MG63 (cell line): ENCODE measurements around the gene TAS1R2. TPM values are rescaled to one million over a fixed set of nuclear protein-coding genes. Genes with fewer than 3 reads are reported as not detected.
"Not testable (repeated sequence)": the region's sequence is repeated elsewhere in the genome, so short reads cannot be mapped to it uniquely, and the experiment has no call there.

Experiments used
- DNase-seq: peaks from one replicate; pipeline ENCODE4 v3.0.0-alpha.2; 2020
- H3K27me3 ChIP-seq: fragments of 250-450 bp; sonication (Bioruptor Pico); 2 replicates; pipeline ENCODE4 v1.5.1; 2020; ENCODE audit warnings: mild to moderate bottlenecking, moderate library complexity
- H3K36me3 ChIP-seq: fragments of 250-450 bp; sonication (Bioruptor Pico); 2 replicates; pipeline ENCODE4 v1.5.1; 2020; ENCODE audit warnings: mild to moderate bottlenecking, moderate library complexity
- H3K4me3 ChIP-seq: fragments of 250-450 bp; sonication (Bioruptor Pico); 2 replicates; pipeline ENCODE4 v1.5.1; 2020; ENCODE audit warnings: mild to moderate bottlenecking, moderate library complexity
- H3K9me3 ChIP-seq: fragments of 250-450 bp; sonication (Bioruptor Pico); 2 replicates; pipeline ENCODE4 v1.5.1; 2020; ENCODE audit warnings: mild to moderate bottlenecking, moderate library complexity
- total RNA-seq: library from RNA; depleted of rRNA; stranded (reverse); fragments of >200 nt; shearing (Covaris generic); gene quantifications from 2 replicates; pipeline ENCODE4 v1.2.3, GENCODE V29; 2014; ENCODE audit warnings: low replicate concordance

The TAS1R2 gene
- total RNA-seq, 1 experiment from 2014 or later, result not detected

GRCh38 chr1:18856435-18856834 lies 3.0 kb downstream of the TAS1R2 start:
- Histone ChIP-seq H3K9me3 (no peaks in the 10 kb centered on the region), H3K36me3 (no peaks in the 10 kb centered on the region)
- no peak for DNase-seq

GRCh38 chr1:18855573-18855972 lies 3.9 kb downstream of the TAS1R2 start:
- H3K27me3 ChIP-seq, result peaks cover 8% of the 10 kb centered on the region
- H3K9me3 ChIP-seq, result no peaks in the 10 kb centered on the region
- no peak for DNase-seq
- no peaks in the 10 kb centered on the region for H3K36me3 ChIP-seq
- no peak overlapping the region for H3K4me3 ChIP-seq

More at GRCh38 chr1:18856435-18856834, 3.0 kb downstream of the TAS1R2 start:
- Histone ChIP-seq H3K27me3 (peaks cover 6% of the 10 kb centered on the region), H3K4me3 (no peak overlapping the region)

- no peak for DNase-seq
- no peaks in the 10 kb centered on the region for H3K9me3 ChIP-seq
- peaks cover 8% of the 10 kb centered on the region for H3K27me3 ChIP-seq
- H3K4me3 ChIP-seq, result no peak overlapping the region
- no peaks in the 10 kb centered on the region for H3K36me3 ChIP-seq
Observed at GRCh38 chr1:18854331-18855025, 5.0 kb downstream of the TAS1R2 start.

- DNase-seq, result no peak
- H3K27me3 ChIP-seq, result peaks cover 8% of the 10 kb centered on the region
- H3K9me3 ChIP-seq, result no peaks in the 10 kb centered on the region
- H3K36me3 ChIP-seq, result no peaks in the 10 kb centered on the region
- no peak overlapping the region for H3K4me3 ChIP-seq
Observed at GRCh38 chr1:18852501-18852900, 7.0 kb downstream of the TAS1R2 start.

- peaks cover 8% of the 10 kb centered on the region for H3K27me3 ChIP-seq
- no peaks in the 10 kb centered on the region; the same call in 1 of the 2 replicates for H3K9me3 ChIP-seq
- H3K36me3 ChIP-seq, result no peaks in the 10 kb centered on the region
- DNase-seq, result no peak
- H3K4me3 ChIP-seq, result no peak overlapping the region
Observed at GRCh38 chr1:18849261-18849711, 10.2 kb downstream of the TAS1R2 start.

GRCh38 chr1:18847723-18848122 lies 11.7 kb downstream of the TAS1R2 start:
- not testable (repeated sequence) for H3K36me3 ChIP-seq, H3K4me3 ChIP-seq, H3K27me3 ChIP-seq, H3K9me3 ChIP-seq, DNase-seq

GRCh38 chr1:18840145-18840544 lies 19.3 kb downstream of the TAS1R2 start:
- H3K9me3 ChIP-seq, result no peaks in the 10 kb centered on the region; the same call in 1 of the 2 replicates
- H3K4me3 ChIP-seq, result no peak overlapping the region
- no peak for DNase-seq
- no peaks in the 10 kb centered on the region for H3K36me3 ChIP-seq
- peaks cover 9% of the 10 kb centered on the region for H3K27me3 ChIP-seq

- Histone ChIP-seq H3K36me3 (no peaks in the 10 kb centered on the region), H3K9me3 (no peaks in the 10 kb centered on the region), H3K27me3 (peaks cover 6% of the 10 kb centered on the region), H3K4me3 (no peak overlapping the region)
- DNase-seq, result peak; percentile 16
Observed at GRCh38 chr1:18836654-18837053, 22.8 kb downstream of the TAS1R2 start.

- not testable (repeated sequence) for DNase-seq, H3K4me3 ChIP-seq, H3K9me3 ChIP-seq, H3K36me3 ChIP-seq, H3K27me3 ChIP-seq
Observed at GRCh38 chr1:18832319-18832718, 27.1 kb downstream of the TAS1R2 start.

GRCh38 chr1:18831656-18832055 lies 27.8 kb downstream of the TAS1R2 start:
- H3K27me3 ChIP-seq, result peaks cover 6% of the 10 kb centered on the region
- H3K36me3 ChIP-seq, result no peaks in the 10 kb centered on the region
- H3K9me3 ChIP-seq, result no peaks in the 10 kb centered on the region
- H3K4me3 ChIP-seq, result no peak overlapping the region
- DNase-seq, result no peak

GRCh38 chr1:18830596-18830995 lies 28.9 kb downstream of the TAS1R2 start:
- Histone ChIP-seq H3K4me3 (no peak overlapping the region), H3K36me3 (no peaks in the 10 kb centered on the region), H3K27me3 (peaks cover 4% of the 10 kb centered on the region), H3K9me3 (no peaks in the 10 kb centered on the region)
- no peak for DNase-seq

- DNase-seq, result no peak
- no peaks in the 10 kb centered on the region for H3K36me3 ChIP-seq
Observed at GRCh38 chr1:18829671-18830070, 29.8 kb downstream of the TAS1R2 start.

GRCh38 chr1:18828224-18828623 lies 31.2 kb downstream of the TAS1R2 start:
- Histone ChIP-seq H3K4me3 (no peak overlapping the region), H3K36me3 (no peaks in the 10 kb centered on the region), H3K9me3 (no peaks in the 10 kb centered on the region), H3K27me3 (no peaks in the 10 kb centered on the region)
- no peak for DNase-seq

More at GRCh38 chr1:18829671-18830070, 29.8 kb downstream of the TAS1R2 start:
- Histone ChIP-seq H3K27me3 (no peaks in the 10 kb centered on the region), H3K4me3 (no peak overlapping the region), H3K9me3 (no peaks in the 10 kb centered on the region)

GRCh38 chr1:18823438-18823837 lies 36.0 kb downstream of the TAS1R2 start:
- DNase-seq, result no peak
- Histone ChIP-seq H3K9me3 (no peaks in the 10 kb centered on the region), H3K27me3 (no peaks in the 10 kb centered on the region), H3K36me3 (no peaks in the 10 kb centered on the region), H3K4me3 (no peak overlapping the region)

GRCh38 chr1:18820791-18821641 lies 38.4 kb downstream of the TAS1R2 start:
- Histone ChIP-seq H3K36me3 (no peaks in the 10 kb centered on the region), H3K9me3 (no peaks in the 10 kb centered on the region), H3K27me3 (no peaks in the 10 kb centered on the region), H3K4me3 (no peak overlapping the region)
- peak; percentile 65 for DNase-seq

GRCh38 chr1:18819986-18820790 lies 39.3 kb downstream of the TAS1R2 start:
- DNase-seq, result no peak
- Histone ChIP-seq H3K4me3 (no peak overlapping the region), H3K27me3 (no peaks in the 10 kb centered on the region), H3K9me3 (no peaks in the 10 kb centered on the region), H3K36me3 (no peaks in the 10 kb centered on the region)

- Histone ChIP-seq H3K27me3 (no peaks in the 10 kb centered on the region), H3K9me3 (no peaks in the 10 kb centered on the region), H3K4me3 (no peak overlapping the region), H3K36me3 (no peaks in the 10 kb centered on the region)
- no peak for DNase-seq
Observed at GRCh38 chr1:18819203-18819602, 40.3 kb downstream of the TAS1R2 start.
